HL-60 (cell line): Measurements from ENCODE around the gene EIF6.

Experiments
- DNase-seq, 2 experiments: peaks; one replicate each; pipeline ENCODE4 v3.0.0-alpha.2; 2010 to 2020; ENCODE audit warnings: low read depth in 1 of 2, low spot score in 1 of 2
- H3K27ac ChIP-seq: fragments of 250-450 bp; sonication (Bioruptor Pico); replicated peaks from 2 replicates; pipeline ENCODE4 v1.5.1; 2020; ENCODE audit warnings: mild to moderate bottlenecking, moderate library complexity
- H3K27me3 ChIP-seq: fragments of 250-450 bp; sonication (Bioruptor Pico); 2 replicates; pipeline ENCODE4 v1.5.1; 2021; ENCODE audit warnings: mild to moderate bottlenecking, moderate library complexity; ENCODE audit not compliant: insufficient read depth, poor library complexity, severe bottlenecking
- H3K4me3 ChIP-seq: replicated peaks from 2 replicates; pipeline ENCODE4 v1.5.1; 2011; ENCODE audit warnings: mild to moderate bottlenecking, control low read depth, low read length; ENCODE audit not compliant: insufficient read depth
- CTCF ChIP-seq: IDR thresholded peaks from one replicate; pipeline ENCODE4 v1.5.1; 2011; ENCODE audit warnings: low read length, control low read depth, inconsistent platforms; ENCODE audit not compliant: insufficient read depth
- GABPA ChIP-seq: IDR thresholded peaks from 2 replicates; pipeline ENCODE4 v1.6.1; 2012; ENCODE audit warnings: low read depth
- POLR2AphosphoS5 ChIP-seq: IDR thresholded peaks from 2 replicates; pipeline ENCODE4 v1.6.1; 2012; ENCODE audit warnings: low read depth
- REST ChIP-seq: IDR thresholded peaks from 2 replicates; pipeline ENCODE4 v1.6.1; 2012; ENCODE audit warnings: low read depth; ENCODE audit not compliant: insufficient replicate concordance
- SPI1 ChIP-seq: IDR thresholded peaks from 2 replicates; pipeline ENCODE4 v1.6.1; 2012; ENCODE audit warnings: low read depth, mild to moderate bottlenecking, borderline replicate concordance

The EIF6 gene

GRCh38 chr20:35325401-35325800 lies 40.8 kb upstream of the EIF6 start:
- Histone ChIP-seq H3K4me3 (no peak overlapping the region), H3K27ac (no peak overlapping the region), H3K27me3 (no peaks in the 10 kb centered on the region)
- TF ChIP-seq CTCF (no peak), SPI1 (no peak), POLR2AphosphoS5 (no peak), REST (no peak), GABPA (no peak)
- DNase-seq = no peak

GRCh38 chr20:35320396-35321126 lies 36.0 kb upstream of the EIF6 start:
- TF ChIP-seq REST (no peak), CTCF (no peak), SPI1 (no peak), GABPA (no peak), POLR2AphosphoS5 (no peak)
- Histone ChIP-seq H3K4me3 (no peak overlapping the region), H3K27ac (no peak overlapping the region), H3K27me3 (no peaks in the 10 kb centered on the region)
- no peak for DNase-seq

- DNase-seq = no peak
- H3K27ac ChIP-seq = no peak overlapping the region
- no peak overlapping the region for H3K4me3 ChIP-seq
- no peaks in the 10 kb centered on the region for H3K27me3 ChIP-seq
- TF ChIP-seq CTCF (no peak), SPI1 (no peak)
Measured at GRCh38 chr20:35319871-35320197, 35.3 kb upstream of the EIF6 start.

GRCh38 chr20:35319192-35319870 lies 34.8 kb upstream of the EIF6 start:
- TF ChIP-seq CTCF = no peak
- no peak for TF ChIP-seq GABPA
- TF ChIP-seq SPI1 = no peak
- TF ChIP-seq REST = no peak
- TF ChIP-seq POLR2AphosphoS5 = no peak
- no peak overlapping the region for H3K27ac ChIP-seq
- DNase-seq = no peak
- no peaks in the 10 kb centered on the region for H3K27me3 ChIP-seq
- no peak overlapping the region for H3K4me3 ChIP-seq
